ENCODE measurements around the gene DDHD1. TPM values are rescaled to one million over a fixed set of nuclear protein-coding genes. Genes with fewer than 3 reads are reported as not detected.
"Not testable (repeated sequence)": the region's sequence is repeated elsewhere in the genome, so short reads cannot be mapped to it uniquely, and the experiment has no call there.

The DDHD1 gene
- total RNA-seq, 4 donors from 2014 or later = 9.7 to 19.4 (median 14.6) TPM

GRCh38 chr14:53187921-53188463 is 34.9 kb upstream of the DDHD1 start:
- no peak for TF ChIP-seq CTCF (IDR thresholded peaks at IDR 0.05)
- no peak for TF ChIP-seq POLR2A (IDR thresholded peaks at IDR 0.05)
- 42 to 50% methylated on average over 5 of the region's 5 CpGs for WGBS, 2 donors
- intact Hi-C loops (cut with DNase I; ENCODE audit: low total_unique reads) = no loop called here
- no peak overlapping the region for H3K4me3 ChIP-seq (ENCODE audit: low read depth, poor library complexity, severe bottlenecking)
- no peak for DNase-seq (ENCODE audit: low spot score in 2 of 2)

GRCh38 chr14:53186532-53186931 is 33.4 kb upstream of the DDHD1 start:
- intact Hi-C loops (cut with DNase I; ENCODE audit: low total_unique reads) = no loop called here
- no peak for DNase-seq (ENCODE audit: low spot score in 2 of 2)
- WGBS, 2 donors = 83 to 85% methylated on average over 1 of the region's 1 CpG
- TF ChIP-seq POLR2A (IDR thresholded peaks at IDR 0.05) = no peak
- TF ChIP-seq CTCF (IDR thresholded peaks at IDR 0.05) = no peak
- no peak overlapping the region for H3K4me3 ChIP-seq (ENCODE audit: low read depth, poor library complexity, severe bottlenecking)

GRCh38 chr14:53183611-53184010 is 30.5 kb upstream of the DDHD1 start:
- DNase-seq (ENCODE audit: low spot score in 2 of 2) = no peak
- intact Hi-C loops (cut with DNase I; ENCODE audit: low total_unique reads) = no loop called here
- H3K4me3 ChIP-seq (ENCODE audit: low read depth, poor library complexity, severe bottlenecking) = no peak overlapping the region
- 33 to 49% methylated on average over 2 of the region's 2 CpGs for WGBS, 2 donors
- TF ChIP-seq CTCF (IDR thresholded peaks at IDR 0.05) = no peak
- TF ChIP-seq POLR2A (IDR thresholded peaks at IDR 0.05) = no peak

GRCh38 chr14:53183056-53183455 is 29.9 kb upstream of the DDHD1 start:
- 46 to 59% methylated on average over 2 of the region's 2 CpGs for WGBS, 2 donors
- TF ChIP-seq CTCF (IDR thresholded peaks at IDR 0.05) = no peak
- TF ChIP-seq POLR2A (IDR thresholded peaks at IDR 0.05) = no peak
- intact Hi-C loops (cut with DNase I; ENCODE audit: low total_unique reads) = no loop called here
- no peak for DNase-seq (ENCODE audit: low spot score in 2 of 2)
- no peak overlapping the region for H3K4me3 ChIP-seq (ENCODE audit: low read depth, poor library complexity, severe bottlenecking)

- intact Hi-C loops (cut with DNase I; ENCODE audit: low total_unique reads) = not testable (repeated sequence)
Observed at GRCh38 chr14:53181463-53182081, 28.4 kb upstream of the DDHD1 start.

GRCh38 chr14:53180272-53181221 is 27.4 kb upstream of the DDHD1 start:
- DNase-seq (ENCODE audit: low spot score in 2 of 2) = no peak
- intact Hi-C loops (cut with DNase I; ENCODE audit: low total_unique reads) = no loop called here
- no peak for TF ChIP-seq CTCF (IDR thresholded peaks at IDR 0.05)
- TF ChIP-seq POLR2A (IDR thresholded peaks at IDR 0.05) = no peak
- no peak overlapping the region for H3K4me3 ChIP-seq (ENCODE audit: low read depth, poor library complexity, severe bottlenecking)
- 94 to 95% methylated on average over 13 of the region's 13 CpGs for WGBS, 2 donors

More at GRCh38 chr14:53181463-53182081, 28.4 kb upstream of the DDHD1 start:
- not testable (repeated sequence) for DNase-seq (ENCODE audit: low spot score in 2 of 2); H3K4me3 ChIP-seq (ENCODE audit: low read depth, poor library complexity, severe bottlenecking)
- WGBS, 2 donors = 78 to 82% methylated on average over 11 of the region's 11 CpGs

GRCh38 chr14:53179486-53180005 is 26.4 kb upstream of the DDHD1 start:
- DNase-seq (ENCODE audit: low spot score in 2 of 2); intact Hi-C loops (cut with DNase I; ENCODE audit: low total_unique reads); H3K4me3 ChIP-seq (ENCODE audit: low read depth, poor library complexity, severe bottlenecking): not testable (repeated sequence)
- 59 to 69% methylated on average over 2 of the region's 2 CpGs for WGBS, 2 donors

All from lower leg skin (tissue), 4 donors.